Measurements from ENCODE around the gene GATA2.

GATA2 gene

DNA sequence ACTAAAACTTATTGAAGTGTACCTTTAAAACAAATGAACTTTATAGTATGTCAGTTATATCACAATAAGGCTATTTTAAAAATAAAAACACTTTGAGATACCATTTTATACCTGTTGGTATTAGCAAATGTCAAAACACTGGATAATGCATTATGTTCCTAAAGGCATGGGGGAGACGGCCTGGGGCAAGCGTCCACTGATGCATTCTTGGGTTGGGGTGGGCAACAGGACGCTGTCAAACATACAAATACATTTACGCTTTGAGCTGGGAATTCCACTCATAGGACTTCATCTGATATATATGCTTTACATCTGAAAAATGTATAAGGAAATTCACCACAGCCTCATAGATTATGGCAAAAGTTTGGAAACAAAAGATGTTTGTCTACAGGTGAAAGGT, 7.6 kb upstream of the GATA2 start:
- TF ChIP-seq CTCF (IDR thresholded peaks at IDR 0.05; ENCODE audit: low read depth, low read length) = no peak
- no peak for DNase-seq (ENCODE audit: extremely low read depth, low read depth)

GRCh38 chr3:128499724-128500275, 6.8 kb upstream of the GATA2 start:
- no peak for TF ChIP-seq CTCF (IDR thresholded peaks at IDR 0.05; ENCODE audit: low read depth, low read length)
- DNase-seq (ENCODE audit: extremely low read depth, low read depth) = no peak

GRCh38 chr3:128498901-128499530, 6.0 kb upstream of the GATA2 start:
- TF ChIP-seq CTCF (IDR thresholded peaks at IDR 0.05; ENCODE audit: low read depth, low read length) = no peak
- DNase-seq (ENCODE audit: extremely low read depth, low read depth) = no peak

DNA sequence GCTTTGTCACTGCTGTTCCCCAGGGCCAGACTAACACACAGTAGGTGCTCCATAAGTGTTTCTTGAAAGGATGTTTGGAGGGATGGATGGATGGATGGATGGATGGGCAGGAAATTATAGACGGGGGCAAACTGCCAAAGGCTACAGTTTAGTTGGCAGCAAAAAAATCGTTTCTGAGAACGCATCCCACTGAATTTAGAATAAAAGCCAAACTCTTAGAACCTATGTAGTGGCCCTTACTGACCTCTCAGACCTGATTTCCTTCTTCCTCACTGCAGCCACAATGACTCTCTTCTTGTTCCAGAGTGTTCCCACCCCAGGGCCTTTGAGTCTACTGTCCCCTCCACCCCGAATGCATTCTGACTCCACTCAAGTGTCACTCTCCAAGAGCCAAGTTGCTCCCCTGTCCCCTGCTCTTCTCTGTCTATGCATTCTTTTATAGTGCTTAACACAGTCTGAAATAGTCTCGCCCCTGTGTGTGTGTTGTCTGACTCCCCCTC, 5.2 kb upstream of the GATA2 start:
- TF ChIP-seq CTCF (IDR thresholded peaks at IDR 0.05; ENCODE audit: low read depth, low read length) = no peak
- no peak for DNase-seq (ENCODE audit: extremely low read depth, low read depth)

- TF ChIP-seq CTCF (IDR thresholded peaks at IDR 0.05; ENCODE audit: low read depth, low read length) = peak; percentile 61
- no peak for DNase-seq (ENCODE audit: extremely low read depth, low read depth)
These were observed 4.5 kb upstream of the GATA2 start for GRCh38 chr3:128497305-128498126.

GRCh38 chr3:128496602-128497304, 3.8 kb upstream of the GATA2 start:
- no peak for DNase-seq (ENCODE audit: extremely low read depth, low read depth)

More at GRCh38 chr3:128496602-128497304, 3.8 kb upstream of the GATA2 start:
- TF ChIP-seq CTCF (IDR thresholded peaks at IDR 0.05; ENCODE audit: low read depth, low read length) = no peak

All from AG09319 (cell line).